Activated naive CD8-positive, alpha-beta T cell (primary cell): ENCODE data around the gene FRAT1.

Experiments used
- H3K27ac Mint-ChIP-seq: one replicate; pipeline ENCODE4 v1.8.0; 2021; ENCODE audit warnings: mixed read lengths
- H3K27me3 Mint-ChIP-seq: one replicate; pipeline ENCODE4 v1.8.0; 2021; ENCODE audit warnings: mixed read lengths
- H3K36me3 Mint-ChIP-seq: one replicate; pipeline ENCODE4 v1.8.0; 2021; ENCODE audit warnings: mixed read lengths
- H3K4me1 Mint-ChIP-seq: one replicate; pipeline ENCODE4 v1.8.0; 2021; ENCODE audit warnings: low read depth, mixed read lengths
- H3K4me3 Mint-ChIP-seq: one replicate; pipeline ENCODE4 v1.8.0; 2021; ENCODE audit warnings: mild to moderate bottlenecking, mixed read lengths
- H3K9me3 Mint-ChIP-seq: one replicate; pipeline ENCODE4 v1.8.0; 2021; ENCODE audit warnings: low read depth, mixed read lengths

FRAT1 gene

DNA sequence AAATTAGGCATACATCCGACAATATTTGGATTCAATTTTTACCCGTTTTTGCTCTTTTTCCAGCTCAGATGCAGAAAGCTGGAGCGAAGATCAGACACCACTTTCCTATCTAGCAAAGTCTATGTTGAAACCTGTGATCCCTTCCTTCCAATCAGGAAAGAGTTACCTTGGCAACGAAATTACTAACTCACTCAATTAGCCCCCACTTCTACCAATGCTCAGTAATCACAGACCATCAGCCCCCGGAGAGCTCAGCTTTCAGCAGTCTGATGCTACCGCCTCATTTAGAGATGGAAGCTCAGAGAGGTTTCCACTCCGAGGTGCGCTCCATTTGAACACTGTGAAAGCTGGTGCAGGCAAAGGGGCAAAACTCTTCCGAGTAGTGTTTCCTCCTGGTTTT lies 6.7 kb downstream of the FRAT1 start:
- Mint-ChIP-seq H3K27me3 (no peaks in the 10 kb centered on the region), H3K4me3 (no peak overlapping the region), H3K4me1 (peaks cover 40% of the 10 kb centered on the region), H3K9me3 (no peaks in the 10 kb centered on the region), H3K27ac (no peak overlapping the region), H3K36me3 (peaks cover 2% of the 10 kb centered on the region)

DNA sequence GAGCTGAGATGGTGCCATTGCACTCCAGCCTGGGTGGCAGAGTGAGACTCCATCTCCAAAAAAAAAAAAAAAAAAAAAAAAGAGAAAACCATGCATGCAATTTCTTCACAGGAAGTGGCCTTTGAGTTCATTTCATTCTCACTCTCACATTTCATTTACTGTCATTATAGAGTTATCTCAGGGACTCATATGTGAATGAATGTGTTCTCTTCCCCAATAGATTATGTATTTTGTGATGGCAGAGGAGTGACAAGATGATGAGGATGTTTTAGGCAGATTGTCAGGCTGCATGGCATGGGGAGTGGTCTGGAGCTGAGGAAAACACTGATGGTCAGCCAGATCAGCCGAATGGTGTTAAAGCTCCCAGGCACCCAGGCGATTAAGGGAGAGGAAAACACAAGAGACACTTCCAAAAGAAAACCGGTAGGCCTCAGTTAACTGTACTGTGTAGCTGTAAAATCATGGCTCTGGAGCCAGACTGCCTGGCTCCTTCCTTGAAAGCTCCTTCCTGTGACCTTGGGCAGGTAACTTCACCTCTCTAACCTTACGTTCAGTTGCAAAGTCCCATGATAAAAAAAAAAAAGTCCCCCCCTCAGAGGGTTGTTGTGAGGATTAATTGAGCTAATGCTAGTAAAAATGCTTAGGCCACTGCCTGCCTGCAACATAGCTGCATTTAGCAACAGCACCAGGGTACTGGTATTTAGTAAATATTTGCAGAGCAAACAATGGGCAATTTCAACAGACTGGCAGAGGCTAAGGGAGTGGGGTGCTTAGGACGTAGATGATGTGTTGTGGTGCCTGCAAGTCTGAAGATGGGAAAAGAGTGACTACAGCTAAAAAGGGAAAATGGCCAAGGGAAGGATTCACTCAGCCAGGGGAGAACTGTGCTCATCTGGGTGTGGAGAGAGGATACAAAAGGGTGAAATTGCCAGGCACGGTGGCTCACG lies 8.6 kb downstream of the FRAT1 start:
- Mint-ChIP-seq H3K27me3 (no peaks in the 10 kb centered on the region), H3K27ac (peak overlapping the region; percentile 77), H3K4me3 (no peak overlapping the region), H3K4me1 (peaks cover 45% of the 10 kb centered on the region), H3K9me3 (no peaks in the 10 kb centered on the region), H3K36me3 (peaks cover 2% of the 10 kb centered on the region)

DNA sequence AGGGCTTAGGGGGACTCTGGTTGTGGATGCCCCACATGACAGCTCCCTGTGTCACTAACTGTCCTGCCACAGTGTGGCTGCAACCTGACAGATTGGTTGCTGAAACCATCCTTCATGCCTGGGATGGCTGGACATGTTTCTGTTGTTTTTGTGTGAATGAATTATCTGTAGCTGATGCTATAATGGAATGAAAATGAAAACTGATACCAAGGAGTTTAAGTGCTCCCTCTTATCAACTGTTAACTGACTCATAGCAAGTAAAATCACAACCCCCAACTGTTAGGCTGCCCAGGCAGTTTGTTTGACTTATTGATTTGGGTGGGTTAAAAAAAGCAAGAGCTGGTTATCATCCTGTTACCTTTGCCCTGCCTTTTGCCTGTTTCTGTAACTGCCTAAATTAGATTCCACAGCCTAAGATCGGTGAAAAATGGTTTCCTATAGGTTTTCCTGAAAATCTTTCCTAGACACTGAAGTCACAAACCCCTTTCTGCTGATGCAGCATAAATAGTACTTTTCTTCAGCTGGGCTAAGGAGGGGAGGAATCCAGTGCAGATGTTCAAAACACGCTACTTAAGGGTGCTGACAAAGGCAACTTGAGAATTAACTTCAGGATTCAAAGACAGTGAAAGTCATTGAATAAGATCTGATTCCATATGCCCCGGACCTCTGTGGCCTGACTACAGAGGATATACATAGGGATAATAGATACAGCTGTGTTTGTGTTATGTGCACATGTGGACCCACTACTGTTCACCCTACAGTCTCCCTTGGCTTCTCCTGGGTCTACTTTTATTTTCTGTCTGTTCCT lies 9.8 kb downstream of the FRAT1 start:
- peaks cover 55% of the 10 kb centered on the region for H3K4me1 Mint-ChIP-seq
- peaks cover 2% of the 10 kb centered on the region for H3K36me3 Mint-ChIP-seq
- no peak overlapping the region for H3K4me3 Mint-ChIP-seq
- peak overlapping the region; percentile 78 for H3K27ac Mint-ChIP-seq
- no peaks in the 10 kb centered on the region for H3K9me3 Mint-ChIP-seq
- no peaks in the 10 kb centered on the region for H3K27me3 Mint-ChIP-seq

DNA sequence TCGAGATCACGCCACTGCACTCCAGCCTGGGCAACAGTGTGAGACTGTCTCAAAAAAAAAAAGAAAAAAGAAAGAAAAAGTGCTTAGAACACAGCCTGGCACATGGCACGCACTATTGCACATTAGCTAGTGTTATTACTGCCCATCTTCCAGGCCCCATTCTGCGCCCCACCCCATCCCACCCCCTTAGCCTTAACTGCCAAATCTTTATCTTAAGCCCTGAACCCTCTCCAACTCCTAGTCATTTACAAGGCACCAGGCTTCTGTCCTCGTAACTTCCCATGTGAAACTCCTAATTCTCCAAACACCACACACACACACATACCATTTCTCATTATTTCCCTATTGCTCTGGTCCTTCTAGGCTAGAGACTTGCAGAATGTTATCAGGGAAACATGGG lies 10.7 kb downstream of the FRAT1 start:
- Mint-ChIP-seq H3K9me3 (no peaks in the 10 kb centered on the region), H3K27me3 (no peaks in the 10 kb centered on the region), H3K4me3 (peak overlapping the region; percentile 25), H3K36me3 (peaks cover 2% of the 10 kb centered on the region), H3K27ac (peak overlapping the region; percentile 31), H3K4me1 (peaks cover 55% of the 10 kb centered on the region)

DNA sequence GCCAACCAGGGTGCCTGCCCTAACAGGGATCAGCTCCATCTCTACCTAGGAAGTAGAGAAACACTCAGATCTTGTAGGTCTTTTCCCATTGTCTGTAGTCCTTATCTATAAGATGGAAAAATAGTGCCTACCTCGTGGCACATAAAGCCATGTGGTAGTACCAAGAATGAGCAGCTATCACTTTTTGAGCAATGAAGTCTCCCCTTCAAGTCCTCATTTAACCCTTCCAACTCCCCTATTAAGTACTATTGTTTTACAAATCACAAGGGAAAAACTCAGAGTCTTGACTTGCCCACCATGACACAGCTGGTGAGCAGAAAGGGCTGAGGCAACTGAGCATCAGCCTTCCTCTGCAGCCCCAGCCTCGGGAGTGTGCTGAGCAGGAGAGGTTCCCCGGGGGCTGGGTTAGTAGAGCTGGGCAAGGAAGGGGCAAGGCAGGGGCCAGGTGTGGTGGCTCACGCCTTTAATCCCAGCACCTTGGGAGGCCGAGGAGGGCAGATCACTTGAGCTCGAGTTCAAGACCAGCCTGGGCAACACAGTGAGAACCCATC lies 12.2 kb downstream of the FRAT1 start:
- no peaks in the 10 kb centered on the region for H3K27me3 Mint-ChIP-seq
- H3K27ac Mint-ChIP-seq, result peak overlapping the region; percentile 64
- H3K36me3 Mint-ChIP-seq, result peaks cover 2% of the 10 kb centered on the region
- peaks cover 59% of the 10 kb centered on the region for H3K4me1 Mint-ChIP-seq
- H3K9me3 Mint-ChIP-seq, result no peaks in the 10 kb centered on the region
- peak overlapping the region; percentile 90 for H3K4me3 Mint-ChIP-seq

DNA sequence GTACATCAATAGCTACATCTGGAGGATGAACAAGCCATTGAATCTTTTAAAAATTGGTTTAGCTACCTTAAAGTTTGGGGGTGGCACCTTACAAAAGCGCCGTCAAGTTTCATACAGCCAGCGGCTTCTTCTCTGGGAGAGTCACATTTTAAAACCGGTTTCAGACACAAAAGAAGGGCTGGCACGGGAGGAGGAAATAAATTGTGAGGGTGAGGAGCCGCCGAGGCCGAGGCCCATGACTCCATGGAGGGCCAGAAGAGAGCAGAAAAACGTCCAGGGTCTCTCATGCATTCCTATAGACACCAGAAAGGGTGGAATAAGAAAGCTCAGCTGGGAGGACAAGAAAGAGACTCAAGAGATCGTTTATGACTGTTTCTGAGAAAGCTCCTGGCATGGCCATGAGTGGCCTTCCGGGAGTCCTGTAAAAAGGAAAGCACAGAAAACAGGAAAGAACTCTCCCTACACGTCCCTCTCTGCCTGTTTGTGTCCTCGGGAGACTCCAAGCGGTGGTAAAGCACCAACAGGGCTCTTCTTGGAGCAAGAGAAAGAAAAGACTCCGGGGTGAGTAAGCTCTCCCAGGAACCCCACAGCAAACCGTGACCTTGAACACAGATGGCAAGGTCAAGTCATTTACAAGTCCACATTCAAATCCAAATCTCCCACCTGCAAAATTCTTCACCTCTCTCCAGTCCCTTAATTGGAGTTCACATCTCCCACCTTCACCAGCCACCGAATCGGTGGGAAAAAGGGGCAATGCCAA lies 13.7 kb downstream of the FRAT1 start:
- H3K4me1 Mint-ChIP-seq, result peaks cover 56% of the 10 kb centered on the region
- H3K9me3 Mint-ChIP-seq, result no peaks in the 10 kb centered on the region
- no peaks in the 10 kb centered on the region for H3K27me3 Mint-ChIP-seq
- H3K4me3 Mint-ChIP-seq, result peak overlapping the region; percentile 90
- peak overlapping the region; percentile 89 for H3K27ac Mint-ChIP-seq
- peaks cover 2% of the 10 kb centered on the region for H3K36me3 Mint-ChIP-seq

DNA sequence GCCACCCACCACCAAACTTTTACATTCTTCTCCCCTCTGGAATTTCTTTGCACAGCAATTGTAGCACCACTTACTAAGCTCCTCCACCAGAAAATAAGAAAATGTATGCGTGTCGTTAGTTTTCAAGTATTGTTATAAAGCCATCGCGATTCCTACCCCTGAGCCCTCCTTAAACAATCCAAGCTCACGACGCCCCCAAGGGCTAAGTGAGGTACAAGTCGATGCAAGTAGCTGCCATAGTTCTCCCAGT lies 14.2 kb downstream of the FRAT1 start:
- no peaks in the 10 kb centered on the region for H3K27me3 Mint-ChIP-seq
- peaks cover 52% of the 10 kb centered on the region for H3K4me1 Mint-ChIP-seq
- peak overlapping the region; percentile 90 for H3K4me3 Mint-ChIP-seq
- peak overlapping the region; percentile 89 for H3K27ac Mint-ChIP-seq
- no peaks in the 10 kb centered on the region for H3K9me3 Mint-ChIP-seq
- peaks cover 2% of the 10 kb centered on the region for H3K36me3 Mint-ChIP-seq

DNA sequence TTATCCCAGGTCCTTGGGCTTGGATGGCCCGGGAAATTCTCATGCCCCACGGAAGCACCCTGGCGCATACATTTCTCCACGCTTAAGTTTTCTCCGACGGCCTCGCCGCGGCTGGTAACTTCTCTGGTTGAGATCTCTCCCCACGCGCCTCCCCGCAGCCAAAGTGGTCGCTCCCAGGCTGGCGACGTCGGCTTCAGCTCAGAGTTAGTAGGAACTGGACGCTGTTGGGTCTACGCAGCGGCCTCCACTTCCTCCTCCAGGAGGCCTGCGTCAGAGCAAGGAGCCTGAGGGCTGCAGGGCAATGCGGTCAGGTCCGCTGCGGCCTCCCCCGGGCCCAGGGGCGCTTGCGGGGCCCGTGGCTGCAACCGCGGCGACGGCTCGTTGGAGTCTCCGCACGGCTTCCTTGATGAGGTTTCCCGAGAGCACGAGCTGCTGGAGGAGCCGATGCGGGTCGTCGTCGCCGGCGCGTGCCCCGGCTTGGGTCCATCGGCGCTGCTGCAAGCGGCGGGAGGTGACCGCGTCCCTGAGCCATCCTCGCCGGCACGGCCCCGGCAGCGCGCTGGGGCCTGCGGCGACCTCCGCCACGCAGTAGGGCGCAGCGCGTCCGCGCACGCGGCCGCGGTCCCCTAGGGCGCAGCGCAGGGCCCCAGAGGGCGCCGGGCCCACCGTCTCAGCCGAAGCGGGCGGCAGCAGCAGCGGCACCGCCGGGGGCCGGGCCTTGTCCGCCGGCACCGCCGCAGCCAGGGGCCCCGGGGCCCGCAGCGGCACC lies 14.7 kb downstream of the FRAT1 start:
- peak overlapping the region; percentile 89 for H3K27ac Mint-ChIP-seq
- H3K4me1 Mint-ChIP-seq, result peaks cover 47% of the 10 kb centered on the region
- peak overlapping the region; percentile 90 for H3K4me3 Mint-ChIP-seq
- H3K27me3 Mint-ChIP-seq, result no peaks in the 10 kb centered on the region
- H3K36me3 Mint-ChIP-seq, result peaks cover under 1% of the 10 kb centered on the region
- no peaks in the 10 kb centered on the region for H3K9me3 Mint-ChIP-seq

DNA sequence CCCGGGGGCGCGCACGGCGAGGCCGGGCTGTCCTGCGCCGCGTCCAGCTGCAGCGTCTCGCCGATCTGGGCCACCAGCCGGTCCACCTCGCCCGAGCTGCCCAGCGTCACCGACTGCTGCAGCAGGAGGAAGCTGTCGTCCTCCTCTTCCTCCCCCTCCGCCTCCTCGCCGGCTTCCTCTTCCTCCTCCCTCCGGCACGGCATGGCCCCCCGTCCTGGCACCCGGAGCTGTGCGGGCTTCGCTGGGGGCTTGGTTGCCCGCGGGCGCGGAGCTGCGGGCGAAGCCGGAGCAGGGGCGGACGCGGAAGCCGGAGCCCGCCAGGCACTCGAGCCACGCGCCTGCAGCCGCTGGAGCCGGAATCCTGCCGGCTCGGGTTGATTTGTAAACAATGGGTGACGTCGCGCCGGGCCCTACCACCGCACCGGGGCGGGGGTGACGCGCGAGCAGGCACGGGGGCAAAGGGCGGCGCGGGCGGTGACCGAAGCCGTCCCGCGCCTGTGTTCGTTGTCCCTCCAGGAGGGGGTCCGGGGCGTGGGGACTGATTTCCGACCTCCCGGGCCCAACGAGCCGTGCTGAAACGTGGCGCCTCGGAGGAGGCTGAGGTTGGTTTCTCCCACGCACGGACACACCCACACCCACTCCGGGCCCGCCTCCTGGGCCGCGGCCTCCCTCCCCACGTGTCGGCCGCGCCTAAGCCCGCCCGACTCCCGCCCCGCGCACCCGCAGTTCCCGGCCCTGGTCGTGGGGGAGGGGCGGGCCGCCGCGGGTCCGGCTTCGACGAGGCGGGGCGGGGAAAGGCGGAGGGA lies 15.5 kb downstream of the FRAT1 start, which contains the start of gene FRAT2:
Gene FRAT2 (minus strand): TSS at position 360 of the 806 bp plus-strand sequence. CDS start 157 bp downstream, at position 203.
- Mint-ChIP-seq H3K27ac (peak within 1 kb of the TSS; percentile 89), H3K9me3 (no peaks in the 10 kb centered on the region), H3K4me1 (peaks cover 40% of the 10 kb centered on the region), H3K27me3 (no peaks in the 10 kb centered on the region), H3K4me3 (peak within 1 kb of the TSS; percentile 90), H3K36me3 (no peaks in the 10 kb centered on the region)

DNA sequence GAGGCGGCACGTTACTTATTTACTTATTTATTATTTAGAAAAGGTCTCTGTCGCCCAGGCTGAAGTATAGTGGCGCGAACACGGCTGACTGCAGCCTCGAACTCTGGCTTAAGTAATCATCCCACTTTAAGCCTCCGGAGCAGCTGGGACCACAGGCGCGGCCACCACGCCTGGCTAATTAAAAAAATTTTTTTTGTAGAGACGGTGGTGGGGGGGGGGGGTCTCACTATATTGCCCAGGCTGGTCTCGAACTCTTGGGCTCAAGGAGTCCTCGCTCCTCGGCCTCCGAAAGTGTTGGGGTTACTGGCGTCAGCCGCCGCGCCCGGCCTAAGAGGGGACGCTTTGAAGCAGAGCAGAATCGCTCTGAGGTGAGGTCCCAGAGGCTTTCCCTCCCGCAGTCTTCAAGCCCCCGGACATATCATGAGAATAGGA lies 16.1 kb downstream of the FRAT1 start:
- Mint-ChIP-seq H3K27ac (peak overlapping the region; percentile 34), H3K27me3 (no peaks in the 10 kb centered on the region), H3K4me1 (peaks cover 36% of the 10 kb centered on the region), H3K4me3 (peak overlapping the region; percentile 65), H3K9me3 (no peaks in the 10 kb centered on the region), H3K36me3 (no peaks in the 10 kb centered on the region)

DNA sequence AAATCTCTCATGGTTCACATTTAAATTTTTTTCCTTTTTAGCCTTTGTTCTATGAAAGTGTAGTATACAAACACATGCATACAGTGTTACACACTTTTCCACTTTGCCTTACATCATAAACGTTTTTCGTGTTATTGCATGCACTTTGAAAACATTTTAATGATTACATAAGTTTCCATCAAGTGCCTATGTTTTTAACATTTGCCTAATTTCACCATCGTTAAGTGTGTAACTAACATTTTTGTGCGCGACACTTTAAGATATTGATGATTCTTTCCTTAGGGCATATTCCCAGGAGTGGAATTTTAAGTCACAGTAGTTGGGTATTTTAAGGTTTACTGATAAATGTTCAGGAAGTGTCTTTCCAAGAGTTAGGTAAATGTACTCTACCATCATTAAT lies 16.9 kb downstream of the FRAT1 start:
- Mint-ChIP-seq H3K4me3 (peak overlapping the region; percentile 77), H3K27me3 (no peaks in the 10 kb centered on the region), H3K9me3 (no peaks in the 10 kb centered on the region), H3K36me3 (no peaks in the 10 kb centered on the region), H3K27ac (peak overlapping the region; percentile 81), H3K4me1 (peaks cover 31% of the 10 kb centered on the region)

DNA sequence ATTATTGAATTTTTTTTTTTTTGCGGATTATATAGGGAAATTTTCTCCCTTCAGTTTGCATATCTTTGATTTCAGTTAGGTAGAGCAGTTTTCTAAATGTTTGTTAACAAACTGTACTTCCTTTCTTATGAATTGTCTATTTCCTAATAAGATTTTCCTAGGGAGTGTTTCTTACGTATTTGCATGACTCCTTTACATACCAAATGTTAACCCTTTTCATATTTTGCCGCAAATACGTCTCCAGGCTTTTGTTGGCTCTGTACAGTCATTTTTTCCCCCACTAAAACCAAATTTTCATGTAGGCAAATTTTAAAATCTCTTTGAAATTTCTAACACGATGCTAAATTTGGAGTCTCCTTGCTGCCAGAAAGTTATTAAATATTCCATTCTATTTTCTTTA lies 17.4 kb downstream of the FRAT1 start:
- Mint-ChIP-seq H3K9me3 (no peaks in the 10 kb centered on the region), H3K4me1 (peaks cover 27% of the 10 kb centered on the region), H3K36me3 (no peaks in the 10 kb centered on the region), H3K27me3 (no peaks in the 10 kb centered on the region), H3K27ac (peak overlapping the region; percentile 16), H3K4me3 (peak overlapping the region; percentile 77)
